AG04449 (cell line): Measurements from ENCODE around the gene GAB2.

Experiments
- CTCF ChIA-PET: fragments of 350-600 bp; formaldehyde crosslinking; extraction: SDS; loops from one replicate; lab custom pipeline; 2021; ENCODE audit warnings: antibody characterized with exemption; lab: Yijun Ruan, JAX
- POLR2A ChIA-PET: fragments of 400-600, 350-600 bp; formaldehyde crosslinking; extraction: SDS; loops from one replicate; lab custom pipeline; 2020; ENCODE audit warnings: antibody characterized with exemption, inconsistent platforms; lab: Yijun Ruan, JAX
- DNase-seq: peaks from one replicate; pipeline ENCODE4 v3.0.0-alpha.2; 2010; ENCODE audit warnings: low read depth, low spot score
- H3K4me3 ChIP-seq: 2 replicates; pipeline ENCODE4 v1.5.1; 2011; ENCODE audit warnings: low read depth, mild to moderate bottlenecking, control low read depth, low read length
- CTCF ChIP-seq: IDR thresholded peaks from one replicate; pipeline ENCODE4 v1.5.1; 2011; ENCODE audit warnings: mild to moderate bottlenecking, moderate library complexity, low read length, control low read depth, inconsistent platforms; ENCODE audit not compliant: insufficient read depth; ENCODE audit errors: missing control alignments

GAB2 gene

GRCh38 chr11:78319453-78319955 lies 98.1 kb downstream of the GAB2 start:
- no peak overlapping the region for H3K4me3 ChIP-seq
- no peak for TF ChIP-seq CTCF
- POLR2A ChIA-PET: no interaction called here
- CTCF ChIA-PET: no interaction called here
- DNase-seq: no peak

- ChIA-PET CTCF (no interaction called here), POLR2A (no interaction called here)
- no peak for DNase-seq
- no peak overlapping the region for H3K4me3 ChIP-seq
- no peak for TF ChIP-seq CTCF
Measured at GRCh38 chr11:78318321-78319114, 99.1 kb downstream of the GAB2 start.

GRCh38 chr11:78315724-78316123 lies 101.9 kb downstream of the GAB2 start:
- ChIA-PET POLR2A (no interaction called here), CTCF (no interaction called here)
- no peak overlapping the region for H3K4me3 ChIP-seq
- no peak for TF ChIP-seq CTCF
- no peak for DNase-seq

- no peak for TF ChIP-seq CTCF
- no peak for DNase-seq
- H3K4me3 ChIP-seq: no peak overlapping the region
- CTCF ChIA-PET: no interaction called here
- POLR2A ChIA-PET: no interaction called here
Measured at GRCh38 chr11:78314762-78315161, 102.9 kb downstream of the GAB2 start.

GRCh38 chr11:78313898-78314297 lies 103.7 kb downstream of the GAB2 start:
- DNase-seq: no peak
- CTCF ChIA-PET: no interaction called here
- H3K4me3 ChIP-seq: no peak overlapping the region
- POLR2A ChIA-PET: no interaction called here
- no peak for TF ChIP-seq CTCF

GRCh38 chr11:78313181-78313795 lies 104.3 kb downstream of the GAB2 start:
- no peak for TF ChIP-seq CTCF
- ChIA-PET POLR2A (no interaction called here), CTCF (no interaction called here)
- DNase-seq: no peak
- no peak overlapping the region for H3K4me3 ChIP-seq
